CD14-positive monocyte (primary cell): ENCODE results near the gene TMEM132D. TPM values are rescaled to one million over a fixed set of nuclear protein-coding genes. Genes with fewer than 3 reads are reported as not detected.

ENCODE experiments used
- DNase-seq, 3 donors: peaks; one replicate each; pipeline ENCODE4 v3.0.0-alpha.2; 2011 to 2022
- H2AFZ ChIP-seq: 2 replicates; pipeline ENCODE4 v1.6.0; 2012; ENCODE audit warnings: mild to moderate bottlenecking, low read depth, low read length, inconsistent platforms; ENCODE audit not compliant: insufficient read depth, poor library complexity, severe bottlenecking
- H3K27ac ChIP-seq, 2 donors: 1 replicate in 1 of 2; 2 replicates in 1 of 2; pipeline ENCODE4 v1.5.1; 2012 to 2013; ENCODE audit warnings: low read length in 2 of 2, control low read depth in 1 of 2, inconsistent platforms in 1 of 2, low read depth in 1 of 2, mild to moderate bottlenecking in 1 of 2
- H3K27me3 ChIP-seq, 2 donors: one replicate each; pipeline versions ENCODE4 v1.6.0 to v1.6.1; 2011 to 2013; ENCODE audit warnings: low read length in 2 of 2; ENCODE audit not compliant: control insufficient read depth in 2 of 2, insufficient read depth in 2 of 2
- H3K36me3 ChIP-seq, 2 donors: replicated peaks in 1 of 2; 1 replicate in 1 of 2; 2 replicates in 1 of 2; pipeline versions ENCODE4 v1.5.1 to v1.6.1; 2012 to 2013; ENCODE audit warnings: low read length in 2 of 2, control low read depth in 1 of 2, inconsistent platforms in 1 of 2, mild to moderate bottlenecking in 1 of 2; ENCODE audit not compliant: insufficient read depth in 2 of 2, control insufficient read depth in 1 of 2
- H3K4me1 ChIP-seq, 2 donors: 1 replicate in 1 of 2; 2 replicates in 1 of 2; pipeline versions ENCODE4 v1.5.1 to v1.6.1; 2012 to 2013; ENCODE audit warnings: low read length in 2 of 2, control low read depth in 1 of 2, inconsistent platforms in 1 of 2, mild to moderate bottlenecking in 1 of 2, moderate library complexity in 1 of 2; ENCODE audit not compliant: insufficient read depth in 2 of 2, control insufficient read depth in 1 of 2
- H3K4me2 ChIP-seq: replicated peaks from 2 replicates; pipeline ENCODE3; 2012; ENCODE audit warnings: low read length, moderate library complexity, mild to moderate bottlenecking; ENCODE audit not compliant: poor library complexity, severe bottlenecking; ENCODE audit errors: extremely low read depth
- H3K4me3 ChIP-seq, 3 experiments: fragments of 200-600 bp in 1 of 3; sonication (generic) in 1 of 3; replicated peaks in 1 of 3; 1 replicate in 2 of 3; 2 replicates in 1 of 3; pipeline ENCODE4 v1.5.1; 2011 to 2013; ENCODE audit warnings: low read length in 3 of 3, mild to moderate bottlenecking in 3 of 3, control low read depth in 2 of 3, low read depth in 2 of 3, inconsistent platforms in 1 of 3, moderate library complexity in 1 of 3
- H3K79me2 ChIP-seq: 2 replicates; pipeline ENCODE4 v1.6.0; 2012; ENCODE audit warnings: mild to moderate bottlenecking, control low read depth, inconsistent platforms, low read length, moderate library complexity; ENCODE audit not compliant: insufficient read depth
- H3K9ac ChIP-seq: 2 replicates; pipeline ENCODE4 v1.6.0; 2017; ENCODE audit warnings: low read length, mild to moderate bottlenecking; ENCODE audit not compliant: insufficient read depth, poor library complexity, severe bottlenecking
- H3K9me3 ChIP-seq, 2 donors: replicated peaks in 1 of 2; 1 replicate in 1 of 2; 2 replicates in 1 of 2; pipeline versions ENCODE4 v1.5.1 to v1.6.1; 2012 to 2013; ENCODE audit warnings: low read length in 2 of 2, control low read depth in 1 of 2; ENCODE audit not compliant: control insufficient read depth in 1 of 2, insufficient read depth in 1 of 2
- H4K20me1 ChIP-seq: 2 replicates; pipeline ENCODE4 v1.6.0; 2012; ENCODE audit warnings: mild to moderate bottlenecking, low read length, control low read depth, moderate library complexity; ENCODE audit not compliant: insufficient read depth
- H3K27ac Mint-ChIP-seq, 7 donors: one replicate each; pipeline ENCODE4 v1.8.0; 2020; ENCODE audit warnings: mild to moderate bottlenecking in 7 of 7, mixed read lengths in 7 of 7, moderate library complexity in 6 of 7, inconsistent platforms in 2 of 7
- H3K27me3 Mint-ChIP-seq, 3 donors: one replicate each; pipeline ENCODE4 v1.8.0; 2021 to 2022; ENCODE audit warnings: low read depth in 3 of 3, mild to moderate bottlenecking in 3 of 3, mixed read lengths in 3 of 3, moderate library complexity in 3 of 3, inconsistent platforms in 1 of 3
- H3K36me3 Mint-ChIP-seq, 2 donors: one replicate each; pipeline ENCODE4 v1.8.0; 2020; ENCODE audit warnings: mixed read lengths in 2 of 2, inconsistent platforms in 1 of 2, mild to moderate bottlenecking in 1 of 2
- H3K4me1 Mint-ChIP-seq: one replicate; pipeline ENCODE4 v1.8.0; 2020; ENCODE audit warnings: mild to moderate bottlenecking, mixed read lengths
- H3K4me3 Mint-ChIP-seq, 2 donors: one replicate each; pipeline ENCODE4 v1.8.0; 2020; ENCODE audit warnings: mild to moderate bottlenecking in 2 of 2, mixed read lengths in 2 of 2, moderate library complexity in 1 of 2
- H3K9me3 Mint-ChIP-seq, 7 donors: one replicate each; pipeline ENCODE4 v1.8.0; 2020 to 2022; ENCODE audit warnings: mixed read lengths in 7 of 7, mild to moderate bottlenecking in 6 of 7, moderate library complexity in 6 of 7, inconsistent platforms in 2 of 7
- WGBS: methylation state at CpG from one replicate; pipeline ENCODE4 v1.1.5; 2013; ENCODE audit warnings: missing lambda C conversion rate; ENCODE audit not compliant: insufficient coverage; 5-methylcytosine and 5-hydroxymethylcytosine counted together
- intact Hi-C, 2 donors: fragments of 100-400 bp; cut with micrococcal nuclease; formaldehyde crosslinking; loops; one replicate each; pipeline versions ENCODE4 v1.15.0 to v1.15.1; 2023
- polyA plus RNA-seq, 3 donors: library from polyadenylated mRNA; depleted of rRNA in 1 of 3; unstranded in 2 of 3; stranded (reverse) in 1 of 3; fragments of 300-500 nt in 2 of 3; fragments of >200 nt in 1 of 3; fragmentation: Illumina TruSeq in 2 of 3; gene quantifications; 1 replicate in 2 of 3; 2 replicates in 1 of 3; pipeline ENCODE4 v1.2.3, GENCODE V29; 2012 to 2021
- TF ChIP-seq, protein P1 (sequence below): fragments of 200-600 bp; IDR thresholded peaks from one replicate; pipeline ENCODE4 v1.8.0; 2022; ENCODE audit warnings: antibody characterized with exemption, mild to moderate bottlenecking

Gene TMEM132D
- polyA plus RNA-seq, 3 donors = 0.04 TPM; not detected in 2

- H3K27me3 Mint-ChIP-seq = peaks cover 0 to 2% (median 2%) of the 10 kb centered on the region in 3 donors
- Histone ChIP-seq H3K4me3 (no peak overlapping the region), H3K4me2 (no peak overlapping the region), H3K36me3 (no peaks in the 10 kb centered on the region), H3K4me1 (no peaks in the 10 kb centered on the region), H4K20me1 (no peaks in the 10 kb centered on the region), H3K27me3 (no peaks in the 10 kb centered on the region), H3K9ac (no peak overlapping the region), H3K27ac (no peak overlapping the region), H3K9me3 (peaks cover 10 to 20% of the 10 kb centered on the region in 2 donors), H3K79me2 (no peaks in the 10 kb centered on the region), H2AFZ (no peak overlapping the region)
- no peak overlapping the region for H3K4me3 Mint-ChIP-seq
- no peaks in the 10 kb centered on the region for H3K4me1 Mint-ChIP-seq
- DNase-seq = no peak
- intact Hi-C loops = no loop called here
- WGBS = 93% methylated on average over 5 of the region's 9 CpGs
- no peaks in the 10 kb centered on the region for H3K36me3 Mint-ChIP-seq
- H3K27ac Mint-ChIP-seq = no peak overlapping the region
- peaks cover 1 to 20% (median 7%) of the 10 kb centered on the region in 7 donors for H3K9me3 Mint-ChIP-seq
- TF ChIP-seq, protein P1, sequence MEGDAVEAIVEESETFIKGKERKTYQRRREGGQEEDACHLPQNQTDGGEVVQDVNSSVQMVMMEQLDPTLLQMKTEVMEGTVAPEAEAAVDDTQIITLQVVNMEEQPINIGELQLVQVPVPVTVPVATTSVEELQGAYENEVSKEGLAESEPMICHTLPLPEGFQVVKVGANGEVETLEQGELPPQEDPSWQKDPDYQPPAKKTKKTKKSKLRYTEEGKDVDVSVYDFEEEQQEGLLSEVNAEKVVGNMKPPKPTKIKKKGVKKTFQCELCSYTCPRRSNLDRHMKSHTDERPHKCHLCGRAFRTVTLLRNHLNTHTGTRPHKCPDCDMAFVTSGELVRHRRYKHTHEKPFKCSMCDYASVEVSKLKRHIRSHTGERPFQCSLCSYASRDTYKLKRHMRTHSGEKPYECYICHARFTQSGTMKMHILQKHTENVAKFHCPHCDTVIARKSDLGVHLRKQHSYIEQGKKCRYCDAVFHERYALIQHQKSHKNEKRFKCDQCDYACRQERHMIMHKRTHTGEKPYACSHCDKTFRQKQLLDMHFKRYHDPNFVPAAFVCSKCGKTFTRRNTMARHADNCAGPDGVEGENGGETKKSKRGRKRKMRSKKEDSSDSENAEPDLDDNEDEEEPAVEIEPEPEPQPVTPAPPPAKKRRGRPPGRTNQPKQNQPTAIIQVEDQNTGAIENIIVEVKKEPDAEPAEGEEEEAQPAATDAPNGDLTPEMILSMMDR = no peak
These were observed 814.2 kb downstream of the TMEM132D start for GRCh38 chr12:129089576-129089975.

GRCh38 chr12:129084875-129085826 is 818.7 kb downstream of the TMEM132D start:
- Histone ChIP-seq H3K79me2 (no peaks in the 10 kb centered on the region), H3K36me3 (no peaks in the 10 kb centered on the region), H3K9ac (no peak overlapping the region), H3K4me1 (no peaks in the 10 kb centered on the region), H3K9me3 (peaks cover 0 to 6% of the 10 kb centered on the region in 2 donors), H3K27me3 (no peaks in the 10 kb centered on the region), H4K20me1 (no peaks in the 10 kb centered on the region), H3K4me2 (no peak overlapping the region), H3K27ac (no peak overlapping the region), H3K4me3 (no peak overlapping the region), H2AFZ (no peak overlapping the region)
- H3K36me3 Mint-ChIP-seq = no peaks in the 10 kb centered on the region
- peaks cover 0 to 11% (median 3%) of the 10 kb centered on the region in 7 donors for H3K9me3 Mint-ChIP-seq
- no peak for DNase-seq
- intact Hi-C loops = no loop called here
- TF ChIP-seq, protein P1 = no peak
- no peaks in the 10 kb centered on the region for H3K4me1 Mint-ChIP-seq
- no peak overlapping the region for H3K4me3 Mint-ChIP-seq
- 84% methylated on average over 18 of the region's 20 CpGs for WGBS
- H3K27ac Mint-ChIP-seq = no peak overlapping the region
- H3K27me3 Mint-ChIP-seq = peaks cover 0 to 1% (median 0%) of the 10 kb centered on the region in 3 donors
